CD14-positive monocyte (primary cell): ENCODE data around the gene TBC1D7. TPM values are rescaled to one million over a fixed set of nuclear protein-coding genes. Genes with fewer than 3 reads are reported as not detected.

ENCODE experiments used
- DNase-seq, 3 donors: peaks; one replicate each; pipeline ENCODE4 v3.0.0-alpha.2; 2011 to 2022
- H2AFZ ChIP-seq: 2 replicates; pipeline ENCODE4 v1.6.0; 2012; ENCODE audit warnings: mild to moderate bottlenecking, low read depth, low read length, inconsistent platforms; ENCODE audit not compliant: insufficient read depth, poor library complexity, severe bottlenecking
- H3K27ac ChIP-seq, 2 donors: 1 replicate in 1 of 2; 2 replicates in 1 of 2; pipeline ENCODE4 v1.5.1; 2012 to 2013; ENCODE audit warnings: low read length in 2 of 2, control low read depth in 1 of 2, inconsistent platforms in 1 of 2, low read depth in 1 of 2, mild to moderate bottlenecking in 1 of 2
- H3K27me3 ChIP-seq, 2 donors: one replicate each; pipeline versions ENCODE4 v1.6.0 to v1.6.1; 2011 to 2013; ENCODE audit warnings: low read length in 2 of 2; ENCODE audit not compliant: control insufficient read depth in 2 of 2, insufficient read depth in 2 of 2
- H3K36me3 ChIP-seq, 2 donors: replicated peaks in 1 of 2; 1 replicate in 1 of 2; 2 replicates in 1 of 2; pipeline versions ENCODE4 v1.5.1 to v1.6.1; 2012 to 2013; ENCODE audit warnings: low read length in 2 of 2, control low read depth in 1 of 2, inconsistent platforms in 1 of 2, mild to moderate bottlenecking in 1 of 2; ENCODE audit not compliant: insufficient read depth in 2 of 2, control insufficient read depth in 1 of 2
- H3K4me1 ChIP-seq, 2 donors: 1 replicate in 1 of 2; 2 replicates in 1 of 2; pipeline versions ENCODE4 v1.5.1 to v1.6.1; 2012 to 2013; ENCODE audit warnings: low read length in 2 of 2, control low read depth in 1 of 2, inconsistent platforms in 1 of 2, mild to moderate bottlenecking in 1 of 2, moderate library complexity in 1 of 2; ENCODE audit not compliant: insufficient read depth in 2 of 2, control insufficient read depth in 1 of 2
- H3K4me2 ChIP-seq: replicated peaks from 2 replicates; pipeline ENCODE3; 2012; ENCODE audit warnings: low read length, moderate library complexity, mild to moderate bottlenecking; ENCODE audit not compliant: poor library complexity, severe bottlenecking; ENCODE audit errors: extremely low read depth
- H3K4me3 ChIP-seq, 3 experiments: fragments of 200-600 bp in 1 of 3; sonication (generic) in 1 of 3; replicated peaks in 1 of 3; 1 replicate in 2 of 3; 2 replicates in 1 of 3; pipeline ENCODE4 v1.5.1; 2011 to 2013; ENCODE audit warnings: low read length in 3 of 3, mild to moderate bottlenecking in 3 of 3, control low read depth in 2 of 3, low read depth in 2 of 3, inconsistent platforms in 1 of 3, moderate library complexity in 1 of 3
- H3K79me2 ChIP-seq: 2 replicates; pipeline ENCODE4 v1.6.0; 2012; ENCODE audit warnings: mild to moderate bottlenecking, control low read depth, inconsistent platforms, low read length, moderate library complexity; ENCODE audit not compliant: insufficient read depth
- H3K9ac ChIP-seq: 2 replicates; pipeline ENCODE4 v1.6.0; 2017; ENCODE audit warnings: low read length, mild to moderate bottlenecking; ENCODE audit not compliant: insufficient read depth, poor library complexity, severe bottlenecking
- H3K9me3 ChIP-seq, 2 donors: replicated peaks in 1 of 2; 1 replicate in 1 of 2; 2 replicates in 1 of 2; pipeline versions ENCODE4 v1.5.1 to v1.6.1; 2012 to 2013; ENCODE audit warnings: low read length in 2 of 2, control low read depth in 1 of 2; ENCODE audit not compliant: control insufficient read depth in 1 of 2, insufficient read depth in 1 of 2
- H4K20me1 ChIP-seq: 2 replicates; pipeline ENCODE4 v1.6.0; 2012; ENCODE audit warnings: mild to moderate bottlenecking, low read length, control low read depth, moderate library complexity; ENCODE audit not compliant: insufficient read depth
- H3K27ac Mint-ChIP-seq, 7 donors: one replicate each; pipeline ENCODE4 v1.8.0; 2020; ENCODE audit warnings: mild to moderate bottlenecking in 7 of 7, mixed read lengths in 7 of 7, moderate library complexity in 6 of 7, inconsistent platforms in 2 of 7
- H3K27me3 Mint-ChIP-seq, 3 donors: one replicate each; pipeline ENCODE4 v1.8.0; 2021 to 2022; ENCODE audit warnings: low read depth in 3 of 3, mild to moderate bottlenecking in 3 of 3, mixed read lengths in 3 of 3, moderate library complexity in 3 of 3, inconsistent platforms in 1 of 3
- H3K36me3 Mint-ChIP-seq, 2 donors: one replicate each; pipeline ENCODE4 v1.8.0; 2020; ENCODE audit warnings: mixed read lengths in 2 of 2, inconsistent platforms in 1 of 2, mild to moderate bottlenecking in 1 of 2
- H3K4me1 Mint-ChIP-seq: one replicate; pipeline ENCODE4 v1.8.0; 2020; ENCODE audit warnings: mild to moderate bottlenecking, mixed read lengths
- H3K4me3 Mint-ChIP-seq, 2 donors: one replicate each; pipeline ENCODE4 v1.8.0; 2020; ENCODE audit warnings: mild to moderate bottlenecking in 2 of 2, mixed read lengths in 2 of 2, moderate library complexity in 1 of 2
- H3K9me3 Mint-ChIP-seq, 7 donors: one replicate each; pipeline ENCODE4 v1.8.0; 2020 to 2022; ENCODE audit warnings: mixed read lengths in 7 of 7, mild to moderate bottlenecking in 6 of 7, moderate library complexity in 6 of 7, inconsistent platforms in 2 of 7
- CTCF ChIP-seq: fragments of 200-600 bp; IDR thresholded peaks from one replicate; pipeline ENCODE4 v1.8.0; 2022; ENCODE audit warnings: antibody characterized with exemption, mild to moderate bottlenecking
- WGBS: methylation state at CpG from one replicate; pipeline ENCODE4 v1.1.5; 2013; ENCODE audit warnings: missing lambda C conversion rate; ENCODE audit not compliant: insufficient coverage; 5-methylcytosine and 5-hydroxymethylcytosine counted together
- intact Hi-C, 2 donors: fragments of 100-400 bp; cut with micrococcal nuclease; formaldehyde crosslinking; loops; one replicate each; pipeline versions ENCODE4 v1.15.0 to v1.15.1; 2023
- polyA plus RNA-seq, 3 donors: library from polyadenylated mRNA; depleted of rRNA in 1 of 3; unstranded in 2 of 3; stranded (reverse) in 1 of 3; fragments of 300-500 nt in 2 of 3; fragments of >200 nt in 1 of 3; fragmentation: Illumina TruSeq in 2 of 3; gene quantifications; 1 replicate in 2 of 3; 2 replicates in 1 of 3; pipeline ENCODE4 v1.2.3, GENCODE V29; 2012 to 2021

TBC1D7 gene
- polyA plus RNA-seq, 3 donors, result 12.2 to 34.3 (median 34.3) TPM

DNA sequence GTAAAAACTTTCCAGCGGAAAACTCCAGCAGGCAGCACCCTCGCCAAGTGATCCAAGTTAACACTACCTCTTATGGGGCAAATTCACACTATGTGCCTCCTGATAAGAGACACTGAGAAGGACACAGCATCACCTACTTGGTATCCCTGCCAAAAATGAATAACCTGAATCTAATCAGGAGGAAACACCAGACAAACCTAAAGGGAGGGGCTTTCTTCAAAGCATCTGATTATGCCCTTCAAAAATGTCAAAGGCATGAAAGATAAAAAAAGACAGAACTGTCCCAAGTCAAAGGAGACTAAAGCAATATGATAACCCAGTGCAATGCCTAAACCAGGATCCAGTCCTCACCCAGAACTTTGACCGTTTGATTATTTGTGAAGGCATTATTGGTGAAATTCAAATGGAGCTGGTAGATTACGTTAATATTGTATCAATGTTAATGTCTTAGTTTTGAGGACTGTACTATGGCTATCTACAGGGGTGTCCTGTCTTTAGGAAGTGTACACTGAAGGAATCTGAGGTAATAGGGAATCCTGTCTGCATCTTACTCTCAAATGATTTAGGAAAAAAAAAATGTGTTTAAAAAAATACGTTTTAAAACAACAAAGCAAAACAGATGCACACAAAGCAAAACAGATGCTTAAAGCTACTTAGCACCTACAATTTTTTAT, 8.3 kb downstream of the TBC1D7 start:
- TF ChIP-seq CTCF, result no peak
- Histone ChIP-seq H3K27ac (no peak overlapping the region), H3K4me3 (no peak overlapping the region), H3K36me3 (peaks cover 64 to 98% of the 10 kb centered on the region in 2 donors), H3K27me3 (no peaks in the 10 kb centered on the region), H3K4me2 (no peak overlapping the region), H3K79me2 (no peaks in the 10 kb centered on the region), H3K9ac (no peak overlapping the region), H2AFZ (no peak overlapping the region), H4K20me1 (no peaks in the 10 kb centered on the region), H3K9me3 (no peaks in the 10 kb centered on the region), H3K4me1 (no peaks in the 10 kb centered on the region)
- H3K4me3 Mint-ChIP-seq, result no peak overlapping the region
- peaks cover 87 to 89% of the 10 kb centered on the region in 2 donors for H3K36me3 Mint-ChIP-seq
- peaks cover 0 to 2% (median 0%) of the 10 kb centered on the region in 7 donors for H3K9me3 Mint-ChIP-seq
- H3K27me3 Mint-ChIP-seq, result no peaks in the 10 kb centered on the region
- no peak overlapping the region for H3K27ac Mint-ChIP-seq
- H3K4me1 Mint-ChIP-seq, result no peaks in the 10 kb centered on the region
- 100% methylated on average over 3 of the region's 5 CpGs for WGBS
- no peak for DNase-seq
- intact Hi-C loops, result loop anchor here in 1 of 2 donors (10.0 kb wide), 1 partner anchor 405 kb away; no protein-coding TSS in a partner anchor

DNA sequence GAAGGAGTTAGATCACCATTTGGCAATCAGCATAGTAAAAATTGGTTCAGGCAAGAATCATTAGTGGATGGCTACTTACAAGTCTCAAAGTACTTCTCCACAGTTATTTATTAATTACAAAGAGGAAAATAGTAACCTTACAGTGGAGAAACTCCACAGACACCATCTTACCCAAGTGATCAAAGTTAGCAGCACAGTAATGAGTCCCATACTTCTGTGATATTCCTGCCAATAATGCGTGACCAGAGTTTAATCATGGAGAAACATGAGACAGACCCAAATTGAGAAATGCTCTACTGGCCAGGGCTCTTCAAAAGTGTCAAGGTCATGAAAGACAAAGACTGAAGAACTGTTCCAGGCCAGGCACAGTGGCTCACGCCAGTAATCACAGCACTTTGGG, 9.5 kb downstream of the TBC1D7 start:
- H3K9me3 ChIP-seq, result no peaks in the 10 kb centered on the region
- DNase-seq, result no peak
- H3K9me3 Mint-ChIP-seq, result peaks cover 0 to 2% (median 0%) of the 10 kb centered on the region in 7 donors

More for the DNA sequence above, 9.5 kb downstream of the TBC1D7 start:
- Histone ChIP-seq H3K4me2 (no peak overlapping the region), H3K4me1 (no peaks in the 10 kb centered on the region), H3K36me3 (peaks cover 73 to 98% of the 10 kb centered on the region in 2 donors), H3K27me3 (no peaks in the 10 kb centered on the region), H3K27ac (no peak overlapping the region), H3K79me2 (no peaks in the 10 kb centered on the region), H3K4me3 (no peak overlapping the region), H2AFZ (no peak overlapping the region), H4K20me1 (no peaks in the 10 kb centered on the region), H3K9ac (no peak overlapping the region)
- 95% methylated on average over 2 of the region's 2 CpGs for WGBS
- peak overlapping the region in 3 of 7 donors; percentile 16 to 59 (median 54) for H3K27ac Mint-ChIP-seq
- H3K36me3 Mint-ChIP-seq, result peaks cover 84 to 90% of the 10 kb centered on the region in 2 donors
- intact Hi-C loops, result no loop called here
- no peaks in the 10 kb centered on the region for H3K4me1 Mint-ChIP-seq
- no peak overlapping the region for H3K4me3 Mint-ChIP-seq
- no peak for TF ChIP-seq CTCF
- no peaks in the 10 kb centered on the region for H3K27me3 Mint-ChIP-seq
